HEK293 (cell line): ENCODE results near the gene ILRUN.
"Not testable (repeated sequence)": the region's sequence is repeated elsewhere in the genome, so short reads cannot be mapped to it uniquely, and the experiment has no call there.

Experiments
- CTCF ChIA-PET: fragments of 350-600 bp; formaldehyde crosslinking; extraction: SDS; loops from one replicate; lab custom pipeline; 2021; ENCODE audit warnings: antibody characterized with exemption; lab: Yijun Ruan, JAX
- POLR2A ChIA-PET: fragments of 300-600 bp; formaldehyde crosslinking; extraction: SDS; loops from one replicate; lab custom pipeline; 2020; ENCODE audit warnings: antibody characterized with exemption, inconsistent platforms; lab: Yijun Ruan, JAX
- H3K27ac ChIP-seq: fragments of 200-500 bp; sonication (Bioruptor generic); 2 replicates; pipeline ENCODE4 v1.5.1; 2014; ENCODE audit warnings: low read depth, low read length, control low read depth, inconsistent platforms; ENCODE audit errors: extremely low read depth
- H3K36me3 ChIP-seq, 2 experiments: fragments of 200-500 bp in 1 of 2; sonication (Bioruptor generic) in 1 of 2; 1 replicate in 1 of 2; 2 replicates in 1 of 2; pipeline ENCODE4 v1.5.1; 2014 to 2017; ENCODE audit warnings: inconsistent platforms in 2 of 2, low read length in 2 of 2; ENCODE audit not compliant: control insufficient read depth in 2 of 2, insufficient read depth in 1 of 2
- H3K4me1 ChIP-seq: fragments of 200-500 bp; sonication (Bioruptor generic); 2 replicates; pipeline ENCODE4 v1.5.1; 2014; ENCODE audit warnings: mild to moderate bottlenecking, low read length, inconsistent platforms; ENCODE audit not compliant: control insufficient read depth, insufficient read depth
- H3K4me3 ChIP-seq: 2 replicates; pipeline ENCODE4 v1.5.1; 2011; ENCODE audit warnings: low read depth, mild to moderate bottlenecking, control low read depth, low read length, moderate library complexity
- H3K9me3 ChIP-seq: fragments of 200-500 bp; sonication (Bioruptor generic); 2 replicates; pipeline ENCODE4 v1.5.1; 2014; ENCODE audit warnings: low read depth, low read length, inconsistent platforms; ENCODE audit not compliant: control insufficient read depth, insufficient read depth
- GFI1B ChIP-seq: fragments of 450-650 bp; formaldehyde crosslinking; IDR thresholded peaks from 2 replicates; pipeline ENCODE4 v1.5.1; 2016; ENCODE audit warnings: missing biosample characterization, missing genetic modification characterization
- GLIS1 ChIP-seq: fragments of 450-650 bp; formaldehyde crosslinking; IDR thresholded peaks from 2 replicates; pipeline ENCODE4 v1.5.1; 2016; ENCODE audit warnings: missing biosample characterization, missing genetic modification characterization
- GLIS2 ChIP-seq: fragments of 450-650 bp; formaldehyde crosslinking; IDR thresholded peaks from 2 replicates; pipeline ENCODE4 v1.5.1; 2016; ENCODE audit warnings: missing biosample characterization, missing genetic modification characterization
- PRDM1 ChIP-seq: fragments of 450-650 bp; formaldehyde crosslinking; IDR thresholded peaks from 2 replicates; pipeline ENCODE4; 2016; ENCODE audit warnings: missing biosample characterization, missing genetic modification characterization
- SALL2 ChIP-seq: fragments of 450-650 bp; formaldehyde crosslinking; IDR thresholded peaks from 2 replicates; pipeline ENCODE4 v1.5.0; 2017; ENCODE audit warnings: missing biosample characterization, mild to moderate bottlenecking, missing genetic modification characterization, borderline replicate concordance
- WT1 ChIP-seq: fragments of 450-650 bp; formaldehyde crosslinking; IDR thresholded peaks from 2 replicates; pipeline ENCODE4 v1.5.1; 2016; ENCODE audit warnings: missing biosample characterization, missing genetic modification characterization
- ZBTB17 ChIP-seq: fragments of 450-650 bp; formaldehyde crosslinking; IDR thresholded peaks from 2 replicates; pipeline ENCODE4 v1.5.1; 2016; ENCODE audit warnings: missing biosample characterization, missing genetic modification characterization
- ZIC2 ChIP-seq: fragments of 450-650 bp; formaldehyde crosslinking; IDR thresholded peaks from 2 replicates; pipeline ENCODE4 v1.5.1; 2016; ENCODE audit warnings: missing biosample characterization, missing genetic modification characterization
- ZNF114 ChIP-seq: fragments of 450-650 bp; formaldehyde crosslinking; IDR thresholded peaks from 2 replicates; pipeline ENCODE4 v1.5.0; 2017; ENCODE audit warnings: missing biosample characterization, missing genetic modification characterization
- ZNF2 ChIP-seq: fragments of 450-650 bp; formaldehyde crosslinking; IDR thresholded peaks from 2 replicates; pipeline ENCODE4 v1.5.1; 2016; ENCODE audit warnings: missing biosample characterization, missing genetic modification characterization
- ZNF248 ChIP-seq: fragments of 450-650 bp; formaldehyde crosslinking; IDR thresholded peaks from 2 replicates; pipeline ENCODE4 v1.5.1; 2017; ENCODE audit warnings: missing biosample characterization, missing genetic modification characterization
- ZNF335 ChIP-seq: fragments of 450-650 bp; formaldehyde crosslinking; conservative IDR thresholded peaks from 2 replicates; pipeline ENCODE4 v1.5.1; 2016; ENCODE audit warnings: missing biosample characterization, missing genetic modification characterization
- ZNF391 ChIP-seq: fragments of 450-650 bp; formaldehyde crosslinking; IDR thresholded peaks from 2 replicates; pipeline ENCODE4 v1.5.1; 2016; ENCODE audit warnings: low read depth, missing biosample characterization, missing genetic modification characterization, borderline replicate concordance
- ZNF561 ChIP-seq: fragments of 450-650 bp; IDR thresholded peaks from 2 replicates; pipeline ENCODE4 v1.5.1; 2018; ENCODE audit warnings: missing biosample characterization, missing genetic modification characterization, borderline replicate concordance
- ZNF629 ChIP-seq: fragments of 450-650 bp; formaldehyde crosslinking; IDR thresholded peaks from 2 replicates; pipeline ENCODE4 v1.5.1; 2017; ENCODE audit warnings: missing biosample characterization, missing genetic modification characterization
- ZNF660 ChIP-seq: fragments of 450-650 bp; IDR thresholded peaks from 2 replicates; pipeline ENCODE4 v1.5.1; 2018; ENCODE audit warnings: missing biosample characterization, mild to moderate bottlenecking, missing genetic modification characterization
- ZNF664 ChIP-seq: fragments of 450-650 bp; formaldehyde crosslinking; IDR thresholded peaks from 2 replicates; pipeline ENCODE4 v1.5.1; 2016; ENCODE audit warnings: missing biosample characterization, missing genetic modification characterization
- ZNF791 ChIP-seq: fragments of 450-650 bp; formaldehyde crosslinking; IDR thresholded peaks from 2 replicates; pipeline ENCODE4 v1.5.1; 2016; ENCODE audit warnings: missing biosample characterization, missing genetic modification characterization
- TF ChIP-seq, protein P1 (sequence below): fragments of 450-650 bp; formaldehyde crosslinking; IDR thresholded peaks from 2 replicates; pipeline ENCODE4 v1.5.1; 2016; ENCODE audit warnings: missing biosample characterization, missing genetic modification characterization
- TF ChIP-seq, protein P2 (sequence below): fragments of 450-650 bp; formaldehyde crosslinking; IDR thresholded peaks from 2 replicates; pipeline ENCODE4 v1.5.1; 2017; ENCODE audit warnings: missing biosample characterization, missing genetic modification characterization
- TF ChIP-seq, protein P3 (sequence below): IDR thresholded peaks from 2 replicates; pipeline ENCODE4 v1.6.1; 2011; ENCODE audit warnings: mild to moderate bottlenecking, low read depth, low read length, borderline replicate concordance

ILRUN gene

DNA sequence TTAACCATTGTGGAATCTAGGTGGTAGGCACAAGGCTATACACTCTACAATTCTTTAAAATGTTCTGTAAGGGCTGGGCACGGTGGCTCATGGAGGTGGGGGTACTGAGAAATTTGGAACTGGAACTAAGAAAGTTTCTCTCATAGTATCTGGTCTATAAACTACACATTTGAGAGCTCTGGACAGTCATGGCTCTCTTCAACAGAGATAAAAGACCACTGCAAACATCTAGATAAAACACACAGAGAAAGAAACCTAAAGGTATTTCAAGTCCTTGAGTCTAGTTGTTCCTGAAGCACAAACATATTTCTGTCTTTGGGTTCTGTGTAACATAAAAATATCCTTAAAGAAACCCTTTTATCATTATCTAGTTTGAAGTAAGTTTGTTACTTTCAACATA lies 35.2 kb downstream of the ILRUN start:
- ChIA-PET POLR2A (no interaction called here), CTCF (no interaction called here)
- H3K4me3 ChIP-seq = no peak overlapping the region
- H3K9me3 ChIP-seq = no peaks in the 10 kb centered on the region
- no peak for TF ChIP-seq SALL2 (tag by site-specific recombination)
- TF ChIP-seq ZNF2 (tag by site-specific recombination) = no peak
- H3K4me1 ChIP-seq = peaks cover 15% of the 10 kb centered on the region
- H3K36me3 ChIP-seq = no peaks in the 10 kb centered on the region
- no peak overlapping the region for H3K27ac ChIP-seq

DNA sequence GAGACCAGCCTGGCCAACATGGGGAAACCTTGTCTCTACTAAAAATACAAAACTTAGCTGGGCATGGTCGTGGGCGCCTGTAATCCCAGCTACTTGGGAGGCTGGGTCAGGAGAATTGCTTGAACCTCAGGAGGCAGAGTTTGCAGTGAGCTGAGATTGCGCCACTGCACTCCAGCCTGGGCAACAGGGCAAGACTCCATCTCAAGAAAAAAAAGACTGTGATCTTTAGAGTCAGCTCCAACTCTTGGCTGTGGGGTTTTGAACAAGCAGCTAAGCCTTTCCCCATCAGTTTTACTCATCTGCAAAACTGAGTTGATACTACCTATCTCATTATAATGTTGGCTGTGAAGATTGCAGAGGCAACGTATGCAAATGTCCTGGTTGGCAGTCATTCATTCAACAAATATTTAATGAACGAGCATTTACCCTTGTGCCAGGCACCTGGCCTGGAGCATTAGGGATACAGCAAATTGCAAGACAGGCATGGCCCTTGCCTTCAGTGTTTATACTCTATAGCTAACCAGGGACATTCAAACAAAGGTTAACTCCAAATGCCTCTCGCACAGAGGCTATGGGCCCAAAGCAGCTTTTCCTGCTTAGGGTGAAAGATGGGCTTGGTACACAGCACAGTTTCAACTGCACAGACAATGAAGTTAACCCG lies 37.8 kb downstream of the ILRUN start:
- H3K27ac ChIP-seq = no peak overlapping the region
- peaks cover 19% of the 10 kb centered on the region for H3K4me1 ChIP-seq
- ChIA-PET CTCF (interaction anchor here (1.5 kb wide), 1 partner anchor 8 kb away, joined by 4 read pairs; no protein-coding TSS in a partner anchor), POLR2A (no interaction called here)
- H3K9me3 ChIP-seq = no peaks in the 10 kb centered on the region
- H3K4me3 ChIP-seq = no peak overlapping the region
- TF ChIP-seq ZNF664 (tag by site-specific recombination) = peak; percentile 58
- TF ChIP-seq, protein P1, sequence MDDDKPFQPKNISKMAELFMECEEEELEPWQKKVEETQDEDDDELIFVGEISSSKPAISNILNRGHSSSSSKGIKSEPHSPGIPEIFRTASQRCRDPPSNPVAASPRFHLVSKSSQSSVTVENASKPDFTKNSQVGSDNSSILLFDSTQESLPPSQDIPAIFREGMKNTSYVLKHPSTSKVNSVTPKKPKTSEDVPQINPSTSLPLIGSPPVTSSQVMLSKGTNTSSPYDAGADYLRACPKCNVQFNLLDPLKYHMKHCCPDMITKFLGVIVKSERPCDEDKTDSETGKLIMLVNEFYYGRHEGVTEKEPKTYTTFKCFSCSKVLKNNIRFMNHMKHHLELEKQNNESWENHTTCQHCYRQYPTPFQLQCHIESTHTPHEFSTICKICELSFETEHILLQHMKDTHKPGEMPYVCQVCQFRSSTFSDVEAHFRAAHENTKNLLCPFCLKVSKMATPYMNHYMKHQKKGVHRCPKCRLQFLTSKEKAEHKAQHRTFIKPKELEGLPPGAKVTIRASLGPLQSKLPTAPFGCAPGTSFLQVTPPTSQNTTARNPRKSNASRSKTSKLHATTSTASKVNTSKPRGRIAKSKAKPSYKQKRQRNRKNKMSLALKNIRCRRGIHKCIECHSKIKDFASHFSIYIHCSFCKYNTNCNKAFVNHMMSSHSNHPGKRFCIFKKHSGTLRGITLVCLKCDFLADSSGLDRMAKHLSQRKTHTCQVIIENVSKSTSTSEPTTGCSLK (tag by site-specific recombination) = no peak
- peaks cover 5 to 7% of the 10 kb centered on the region in 2 experiments; a peak in 2 of 3 replicates for H3K36me3 ChIP-seq

DNA sequence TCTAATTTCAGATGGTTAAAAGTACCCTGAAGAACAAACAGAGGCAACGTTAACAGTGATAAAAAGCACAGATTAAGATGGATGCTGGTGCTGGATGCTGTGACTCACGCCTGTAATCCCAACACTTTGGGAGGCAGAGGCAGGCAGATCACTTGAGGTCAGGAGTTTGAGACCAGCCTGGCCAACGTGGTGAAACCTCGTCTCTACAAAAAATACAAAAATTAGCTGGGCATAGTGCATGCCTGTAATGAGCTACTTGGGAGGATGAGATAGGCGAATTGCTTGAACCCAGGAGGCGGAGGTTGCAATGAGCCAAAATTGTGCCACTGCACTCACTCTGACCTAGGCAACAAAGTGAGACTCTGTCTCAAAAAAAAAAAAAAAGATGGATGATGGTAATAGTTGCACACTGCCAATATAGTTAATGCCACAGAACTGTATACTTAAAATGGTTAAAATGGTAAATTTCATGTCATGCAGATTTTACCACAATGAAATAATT lies 38.5 kb downstream of the ILRUN start:
- peaks cover 12 to 13% of the 10 kb centered on the region in 2 experiments; a peak in 2 of 3 replicates for H3K36me3 ChIP-seq
- TF ChIP-seq GFI1B (tag by site-specific recombination) = 0 out of 2 replicates have a peak, but pooled peaks have one; percentile 30
- TF ChIP-seq WT1 (tag by site-specific recombination) = peak; percentile 22; the same call in 1 of the 2 replicates
- TF ChIP-seq, protein P2, sequence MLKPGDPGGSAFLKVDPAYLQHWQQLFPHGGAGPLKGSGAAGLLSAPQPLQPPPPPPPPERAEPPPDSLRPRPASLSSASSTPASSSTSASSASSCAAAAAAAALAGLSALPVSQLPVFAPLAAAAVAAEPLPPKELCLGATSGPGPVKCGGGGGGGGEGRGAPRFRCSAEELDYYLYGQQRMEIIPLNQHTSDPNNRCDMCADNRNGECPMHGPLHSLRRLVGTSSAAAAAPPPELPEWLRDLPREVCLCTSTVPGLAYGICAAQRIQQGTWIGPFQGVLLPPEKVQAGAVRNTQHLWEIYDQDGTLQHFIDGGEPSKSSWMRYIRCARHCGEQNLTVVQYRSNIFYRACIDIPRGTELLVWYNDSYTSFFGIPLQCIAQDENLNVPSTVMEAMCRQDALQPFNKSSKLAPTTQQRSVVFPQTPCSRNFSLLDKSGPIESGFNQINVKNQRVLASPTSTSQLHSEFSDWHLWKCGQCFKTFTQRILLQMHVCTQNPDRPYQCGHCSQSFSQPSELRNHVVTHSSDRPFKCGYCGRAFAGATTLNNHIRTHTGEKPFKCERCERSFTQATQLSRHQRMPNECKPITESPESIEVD (tag by site-specific recombination) = peak; percentile 89
- TF ChIP-seq GLIS1 (tag by site-specific recombination) = 0 out of 2 replicates have a peak, but pooled peaks have one; percentile 28
- TF ChIP-seq, all 188 proteins: peak for 4; not testable (repeated sequence) for 184
- peak overlapping the region; percentile 67; the same call in 1 of the 2 replicates for H3K27ac ChIP-seq

DNA sequence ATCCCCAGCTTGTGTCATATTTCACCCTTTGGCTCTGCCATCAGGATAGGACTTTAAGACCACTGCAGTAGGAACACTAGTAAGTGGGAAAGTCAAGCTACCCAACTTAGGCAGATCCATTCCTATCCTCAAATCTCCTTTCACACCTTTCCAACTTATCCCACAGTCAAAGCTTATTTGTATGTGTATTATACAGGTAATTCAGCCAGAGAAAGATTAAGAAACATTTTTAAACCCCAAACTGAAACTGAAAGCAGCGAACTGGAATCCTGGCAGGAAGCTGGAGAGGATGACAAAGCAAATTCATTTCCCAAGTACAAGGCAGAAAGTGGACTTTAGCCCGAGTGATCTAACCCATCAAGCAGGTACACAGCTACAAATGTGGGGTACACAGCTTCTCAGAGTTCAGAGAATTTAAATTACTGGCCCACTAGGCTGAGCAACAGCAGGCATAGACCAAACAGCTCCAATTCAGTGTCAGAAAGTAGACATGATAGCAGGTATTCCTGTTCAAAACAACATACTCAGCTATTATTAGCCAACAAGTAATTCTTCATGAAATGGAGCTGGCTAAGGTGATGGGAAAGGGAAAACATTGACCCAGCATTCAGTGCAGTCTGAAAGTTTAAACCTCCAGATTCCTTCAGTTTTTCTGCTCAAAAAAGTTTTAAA lies 39.1 kb downstream of the ILRUN start:
- POLR2A ChIA-PET = interaction anchor here (0.6 to 2.7 kb wide), 7 partner anchors 13 to 134 kb away, joined by 3 to 15 read pairs (median 5); partner anchors contain the start of genes BLTP3A, ILRUN and SNRPC
- H3K9me3 ChIP-seq = no peaks in the 10 kb centered on the region
- H3K36me3 ChIP-seq = peaks cover 13 to 16% of the 10 kb centered on the region in 2 experiments; a peak in 2 of 3 replicates
- peaks cover 19% of the 10 kb centered on the region for H3K4me1 ChIP-seq
- CTCF ChIA-PET = interaction anchor here (0.7 to 1.6 kb wide), 4 partner anchors 8 to 494 kb away, joined by 3 to 6 read pairs (median 4); no protein-coding TSS in a partner anchor
- H3K4me3 ChIP-seq = peak overlapping the region; percentile 16
- H3K27ac ChIP-seq = peak overlapping the region; percentile 67
- TF ChIP-seq ZNF114 (tag by site-specific recombination) (no peak), ZNF248 (tag by site-specific recombination) (no peak), ZBTB17 (tag by site-specific recombination) (peak; percentile 21; the same call in 1 of the 2 replicates), GLIS2 (tag by site-specific recombination) (no peak), PRDM1 (tag by site-specific recombination) (peak; percentile 78), ZNF391 (tag by site-specific recombination) (no peak), ZNF791 (tag by site-specific recombination) (no peak), ZNF629 (tag by site-specific recombination) (no peak), ZNF561 (tag by site-specific recombination) (no peak), ZNF335 (tag by site-specific recombination) (peak; percentile 37; the same call in 1 of the 2 replicates), ZNF660 (tag by site-specific recombination) (no peak), ZIC2 (tag by site-specific recombination) (no peak)
- TF ChIP-seq, protein P3, sequence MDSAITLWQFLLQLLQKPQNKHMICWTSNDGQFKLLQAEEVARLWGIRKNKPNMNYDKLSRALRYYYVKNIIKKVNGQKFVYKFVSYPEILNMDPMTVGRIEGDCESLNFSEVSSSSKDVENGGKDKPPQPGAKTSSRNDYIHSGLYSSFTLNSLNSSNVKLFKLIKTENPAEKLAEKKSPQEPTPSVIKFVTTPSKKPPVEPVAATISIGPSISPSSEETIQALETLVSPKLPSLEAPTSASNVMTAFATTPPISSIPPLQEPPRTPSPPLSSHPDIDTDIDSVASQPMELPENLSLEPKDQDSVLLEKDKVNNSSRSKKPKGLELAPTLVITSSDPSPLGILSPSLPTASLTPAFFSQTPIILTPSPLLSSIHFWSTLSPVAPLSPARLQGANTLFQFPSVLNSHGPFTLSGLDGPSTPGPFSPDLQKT = no peak

More for the DNA sequence above, 38.5 kb downstream of the ILRUN start:
- H3K4me3 ChIP-seq, H3K9me3 ChIP-seq: not testable (repeated sequence)
- ChIA-PET CTCF (interaction anchor here (0.7 to 1.5 kb wide), 2 partner anchors 8 to 17 kb away, joined by 3 to 4 read pairs; no protein-coding TSS in a partner anchor), POLR2A (interaction anchor here (0.6 to 2.7 kb wide), 4 partner anchors 12 to 99 kb away, joined by 3 to 15 read pairs (median 9); partner anchors contain the start of genes ILRUN and SNRPC)
- peaks cover 19% of the 10 kb centered on the region for H3K4me1 ChIP-seq
